Measurements from ENCODE around the gene GPR146.
"Not testable (repeated sequence)": the region's sequence is repeated elsewhere in the genome, so short reads cannot be mapped to it uniquely, and the experiment has no call there.

Gene GPR146, protein sequence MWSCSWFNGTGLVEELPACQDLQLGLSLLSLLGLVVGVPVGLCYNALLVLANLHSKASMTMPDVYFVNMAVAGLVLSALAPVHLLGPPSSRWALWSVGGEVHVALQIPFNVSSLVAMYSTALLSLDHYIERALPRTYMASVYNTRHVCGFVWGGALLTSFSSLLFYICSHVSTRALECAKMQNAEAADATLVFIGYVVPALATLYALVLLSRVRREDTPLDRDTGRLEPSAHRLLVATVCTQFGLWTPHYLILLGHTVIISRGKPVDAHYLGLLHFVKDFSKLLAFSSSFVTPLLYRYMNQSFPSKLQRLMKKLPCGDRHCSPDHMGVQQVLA

DNA sequence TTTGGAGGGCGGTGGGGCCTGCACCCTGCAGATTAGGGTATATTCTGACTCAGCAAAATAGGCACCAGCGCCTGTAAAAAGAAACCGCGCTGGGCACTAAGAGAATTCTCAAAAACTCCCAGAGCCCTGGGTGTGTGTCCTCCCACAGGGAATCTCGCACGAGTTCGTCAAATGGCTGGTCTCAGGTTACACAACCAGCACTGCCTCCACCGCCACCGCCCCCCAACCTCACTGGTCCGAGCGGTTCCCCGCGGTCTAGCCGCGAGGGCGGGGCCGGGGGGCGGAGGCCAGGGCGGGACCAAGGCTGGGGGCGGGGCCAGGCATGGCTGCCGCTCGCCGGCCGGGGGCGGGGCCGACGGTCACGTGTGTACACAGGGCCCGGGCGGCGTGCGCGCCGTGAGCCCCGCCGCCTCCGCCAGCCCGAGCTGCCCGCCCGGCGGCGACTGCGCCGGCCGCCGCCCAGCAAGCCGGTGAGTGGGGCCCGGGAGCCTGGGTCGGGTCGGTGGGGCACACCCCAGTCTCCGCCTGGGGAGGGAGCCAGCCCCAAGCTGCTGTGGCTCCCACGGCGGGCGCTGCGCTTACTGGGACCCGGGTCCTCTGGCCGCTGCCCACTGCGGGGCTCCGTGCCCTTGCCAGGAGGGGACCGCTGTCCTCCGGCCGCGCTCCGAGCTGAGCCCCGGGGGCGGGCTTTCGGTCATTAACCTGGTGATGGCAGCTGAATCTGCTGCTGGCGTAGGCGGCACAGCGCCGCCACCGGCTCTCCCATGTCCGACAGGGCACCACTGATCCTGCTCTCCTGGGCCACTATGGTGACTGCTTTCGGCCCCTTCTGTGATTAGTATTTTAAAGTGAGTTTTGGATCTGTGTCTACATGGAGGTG, at the start of gene GPR146:
Gene GPR146, plus strand, starts transcription at position 358 of the 880 bp plus-strand sequence. CDS start 12,970 bp downstream, outside the sequence.
- peak; percentile 96 for DNase-seq

DNA sequence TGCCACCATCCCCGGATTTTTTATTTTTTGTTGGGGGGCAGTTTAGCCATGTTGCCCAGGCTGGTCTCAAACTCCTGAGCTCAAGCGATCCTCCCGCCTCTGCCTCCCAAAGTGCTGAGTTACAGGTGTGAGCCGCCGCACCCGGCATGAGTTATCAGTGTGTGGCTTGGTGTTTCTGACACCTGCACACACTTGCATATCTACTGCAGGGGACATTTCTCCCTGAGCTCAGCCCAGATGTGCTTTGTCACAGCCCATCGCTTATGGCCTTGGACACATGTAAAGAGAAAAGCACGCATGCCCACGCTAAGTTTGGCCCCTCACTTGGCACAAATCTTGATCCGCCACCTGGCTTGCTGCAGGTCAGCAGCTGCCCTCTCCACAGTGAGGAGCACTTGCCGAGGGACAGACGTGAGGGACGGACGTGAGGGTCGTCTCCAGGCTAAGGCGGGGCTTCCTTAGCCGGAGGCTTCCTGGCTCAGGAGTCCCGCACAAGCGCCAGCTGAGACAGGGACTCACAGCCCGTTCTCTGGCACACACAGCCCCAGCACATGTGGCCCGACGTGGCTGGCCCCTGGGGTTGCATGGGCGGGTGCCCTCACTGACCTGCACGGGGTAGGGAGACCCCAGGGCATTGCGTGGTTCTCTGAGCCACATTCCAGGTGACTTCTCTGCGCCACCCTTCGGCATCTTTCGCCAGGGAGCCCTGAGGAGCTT, 49.6 kb upstream of the GPR146 start:
- no peak for DNase-seq

DNA sequence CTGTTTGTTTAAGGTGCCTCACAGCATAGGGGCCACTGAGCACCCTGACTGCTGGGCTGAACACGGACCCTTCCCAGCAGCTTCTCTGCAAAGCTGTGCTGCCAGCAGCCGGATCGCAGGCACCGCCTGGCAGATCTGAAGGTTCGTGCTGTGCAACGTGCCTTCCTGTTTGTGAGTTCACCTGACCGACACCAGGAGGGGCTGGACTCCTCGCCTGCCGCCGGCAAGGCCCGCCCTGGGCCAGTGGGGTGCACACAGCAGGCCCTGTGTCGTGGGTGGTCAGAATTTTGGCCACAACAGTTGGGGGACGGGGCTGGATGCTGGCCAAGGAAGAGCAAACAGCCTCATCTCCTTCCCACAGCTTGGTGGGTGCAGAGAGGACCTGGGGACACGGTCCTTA, 48.8 kb upstream of the GPR146 start:
- DNase-seq, result no peak

DNA sequence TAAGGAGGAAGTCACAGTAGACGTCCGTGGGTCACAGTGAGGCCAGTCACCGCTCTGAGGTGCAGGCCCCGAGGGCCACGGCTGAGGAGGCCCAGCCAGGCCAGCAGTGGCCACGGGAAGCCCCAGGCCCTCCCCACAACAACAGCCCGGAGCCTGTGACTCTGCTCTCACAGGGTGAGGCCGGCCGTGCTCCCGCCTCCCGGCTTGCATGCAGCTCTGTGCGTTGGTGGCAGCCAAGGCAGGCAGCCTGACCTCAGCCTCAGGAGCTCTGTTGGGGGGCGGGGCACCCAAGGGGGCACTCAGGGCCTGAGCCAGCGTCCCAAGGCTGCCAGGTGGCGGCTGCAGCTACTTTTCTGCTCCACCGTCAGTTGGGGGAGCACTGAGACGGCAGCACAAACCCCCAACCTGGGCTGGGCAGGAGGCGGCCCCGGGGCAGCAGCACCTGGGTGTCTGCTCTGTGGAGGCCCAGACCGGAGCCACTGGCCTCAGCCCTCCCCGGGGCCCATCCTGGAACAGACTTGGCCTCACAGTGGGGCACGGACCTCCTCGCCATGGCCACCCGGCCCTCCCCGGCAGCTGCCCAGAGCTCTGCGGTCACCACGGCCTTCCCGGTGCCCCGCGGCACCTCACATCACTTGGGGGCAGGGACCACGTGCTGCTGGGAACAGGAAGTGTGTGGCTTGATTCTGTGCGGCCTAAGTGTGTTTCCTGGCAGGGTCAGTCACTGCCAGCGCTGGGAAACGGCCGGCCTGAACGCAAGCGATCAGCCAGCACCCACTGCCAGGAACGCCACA, 48.1 kb upstream of the GPR146 start:
- DNase-seq, result no peak

DNA sequence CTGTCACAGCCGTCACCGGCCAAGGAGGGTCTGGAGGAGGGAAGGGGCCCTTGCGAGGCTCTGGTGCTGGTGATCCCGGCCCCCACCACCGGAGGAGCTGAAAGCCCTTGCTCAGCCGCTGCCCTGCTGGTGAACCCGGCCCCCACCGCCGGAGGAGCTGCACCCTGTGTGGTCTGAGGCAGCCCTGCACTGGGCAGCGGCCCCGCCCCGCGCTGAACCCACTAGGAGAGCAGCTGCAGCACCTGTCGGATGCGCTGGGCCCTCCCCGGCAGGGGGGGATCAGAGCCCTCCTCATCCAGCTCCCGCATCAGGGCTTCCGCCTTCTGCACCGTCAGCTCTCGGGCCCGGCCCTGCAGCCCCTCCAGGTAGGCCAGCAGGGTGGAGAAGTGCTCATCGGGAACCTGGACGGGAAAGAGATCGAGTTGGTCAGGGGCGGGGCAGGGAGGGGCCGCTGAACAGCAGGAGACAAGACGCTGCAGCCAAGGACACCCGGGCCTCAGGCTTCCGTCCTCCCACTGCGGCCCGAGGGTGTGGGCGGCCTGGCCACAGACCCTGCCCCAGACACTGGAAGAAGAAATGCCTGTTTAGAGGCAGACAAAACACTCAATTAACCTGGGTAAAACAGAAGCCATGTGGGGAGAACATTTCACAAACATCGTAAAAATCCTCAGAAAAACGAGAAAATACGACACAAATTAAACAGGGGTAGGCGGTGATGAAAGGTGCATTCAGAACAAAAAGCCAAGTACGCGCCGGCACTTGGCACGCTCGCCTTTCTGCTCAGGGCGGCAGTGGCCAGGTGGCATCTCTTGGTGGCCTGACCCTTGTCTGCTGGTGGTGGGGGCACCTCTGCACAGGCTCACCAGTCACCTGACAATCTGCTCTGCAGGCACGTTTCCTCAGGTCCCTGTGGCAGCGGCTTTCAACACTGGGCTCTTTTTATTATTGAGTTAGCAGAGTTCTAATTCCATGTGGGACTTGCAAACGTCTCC, 46.6 kb upstream of the GPR146 start:
- DNase-seq, result no peak

DNA sequence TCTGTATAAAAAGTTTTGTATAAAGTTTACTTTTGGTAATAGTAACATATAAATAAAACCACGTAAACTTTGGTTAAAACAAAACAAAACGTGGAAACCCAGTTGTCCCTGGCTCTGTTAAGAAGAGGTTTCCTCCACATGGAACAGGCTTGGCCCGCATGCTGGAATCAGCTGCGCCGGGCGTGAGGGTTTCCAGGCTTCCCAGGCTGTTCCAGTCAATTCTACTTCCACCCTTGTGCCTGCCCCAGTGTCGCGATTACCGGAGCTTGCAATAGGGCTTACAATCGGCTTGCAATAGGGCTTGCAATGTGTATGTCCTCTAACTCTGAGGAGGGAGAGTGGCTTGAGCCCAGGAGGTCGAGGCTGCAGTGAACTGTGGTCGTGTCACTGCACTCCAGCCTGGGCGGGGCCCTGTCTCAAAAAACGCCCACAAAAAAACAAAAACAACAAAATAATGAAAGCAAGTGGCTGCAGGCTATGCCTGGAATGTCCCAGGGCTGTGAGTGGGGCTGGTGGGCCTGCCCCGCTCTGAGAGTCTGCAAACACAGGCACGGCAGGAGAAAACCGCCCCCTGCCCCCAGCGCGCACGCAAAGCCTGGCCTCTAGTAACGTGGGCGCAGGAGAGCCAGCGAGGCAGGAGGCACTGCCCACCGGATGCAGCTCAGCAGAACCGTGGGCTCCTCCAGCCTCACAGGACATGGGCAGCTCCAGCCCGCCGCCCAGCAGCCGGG, 45.0 kb upstream of the GPR146 start:
- no peak for DNase-seq

DNA sequence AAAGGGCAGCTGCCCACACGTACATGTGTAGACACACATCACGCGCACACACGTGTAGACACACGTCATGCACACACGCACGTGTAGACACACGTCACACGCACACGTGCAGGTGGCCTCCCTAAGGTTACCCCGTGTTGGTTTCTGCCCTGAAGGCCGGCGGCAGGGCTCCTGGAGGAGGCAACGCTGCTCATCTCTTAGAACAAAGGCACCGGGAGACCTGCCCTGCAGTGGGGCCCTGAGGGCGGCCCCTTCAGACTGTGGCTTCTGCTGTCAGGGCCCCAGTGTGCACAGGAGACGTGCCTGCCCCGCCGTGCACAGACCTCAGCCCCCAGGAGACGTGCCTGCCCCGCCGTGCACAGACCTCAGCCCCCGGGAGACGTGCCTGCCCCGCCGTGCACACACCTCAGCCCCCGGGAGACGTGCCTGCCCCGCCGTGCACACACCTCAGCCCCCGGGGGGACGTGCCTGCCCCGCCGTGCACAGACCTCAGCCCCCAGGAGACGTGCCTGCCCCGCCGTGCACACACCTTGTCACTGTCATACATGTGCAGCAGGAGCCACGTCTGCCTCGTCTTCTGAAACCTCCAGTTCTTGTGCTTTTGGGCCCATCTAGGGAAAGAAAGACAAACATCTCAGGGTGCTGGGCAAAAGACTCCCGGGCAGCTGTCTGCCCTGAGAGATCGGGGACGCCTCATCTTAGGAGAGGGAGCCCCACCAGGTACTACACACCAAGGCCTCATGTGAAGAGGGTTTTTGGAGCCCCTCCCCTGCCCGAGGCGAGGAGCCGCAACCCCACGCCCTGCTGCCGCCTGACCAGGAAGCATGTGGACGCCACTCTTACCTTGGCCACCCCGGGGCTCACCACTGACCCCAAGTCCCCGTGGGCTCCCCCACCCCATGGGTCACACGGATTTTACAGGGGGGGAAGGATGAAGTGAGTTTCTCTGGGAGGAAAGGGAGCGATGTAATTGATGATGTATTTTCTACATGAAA, 44.1 kb upstream of the GPR146 start:
- DNase-seq, result no peak

DNA sequence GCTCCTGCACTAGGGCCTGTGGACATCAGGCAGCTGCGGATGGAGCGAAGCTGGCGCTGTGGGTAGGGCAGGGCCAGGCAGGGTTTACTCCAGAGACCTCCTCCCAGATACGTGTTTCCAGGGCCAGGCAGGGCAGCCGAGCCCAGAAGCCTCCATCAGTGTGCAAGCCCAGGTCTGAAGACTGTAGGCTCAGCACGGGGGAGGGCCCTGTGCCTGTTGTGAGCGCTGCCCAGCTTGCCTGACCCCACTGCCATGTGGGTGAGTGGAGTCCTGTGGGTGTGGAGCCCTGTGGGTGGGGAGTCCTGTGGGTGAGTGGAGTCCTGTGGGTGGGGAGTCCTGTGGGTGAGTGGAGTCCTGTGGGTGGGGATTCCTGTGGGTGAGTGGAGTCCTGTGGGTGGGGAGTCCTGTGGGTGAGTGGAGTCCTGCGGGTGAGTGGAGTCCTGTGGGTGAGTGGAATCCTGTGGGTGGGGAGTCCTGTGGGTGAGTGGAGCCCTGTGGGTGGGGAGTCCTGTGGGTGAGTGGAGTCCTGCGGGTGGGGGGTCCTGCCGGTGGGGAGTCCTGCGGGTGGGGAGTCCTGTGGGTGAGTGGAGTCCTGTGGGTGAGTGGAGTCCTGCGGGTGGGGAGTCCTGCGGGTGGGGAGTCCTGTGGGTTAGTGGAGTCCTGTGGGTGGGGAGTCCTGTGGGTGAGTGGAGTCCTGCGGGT, 43.1 kb upstream of the GPR146 start:
- DNase-seq, result not testable (repeated sequence)

DNA sequence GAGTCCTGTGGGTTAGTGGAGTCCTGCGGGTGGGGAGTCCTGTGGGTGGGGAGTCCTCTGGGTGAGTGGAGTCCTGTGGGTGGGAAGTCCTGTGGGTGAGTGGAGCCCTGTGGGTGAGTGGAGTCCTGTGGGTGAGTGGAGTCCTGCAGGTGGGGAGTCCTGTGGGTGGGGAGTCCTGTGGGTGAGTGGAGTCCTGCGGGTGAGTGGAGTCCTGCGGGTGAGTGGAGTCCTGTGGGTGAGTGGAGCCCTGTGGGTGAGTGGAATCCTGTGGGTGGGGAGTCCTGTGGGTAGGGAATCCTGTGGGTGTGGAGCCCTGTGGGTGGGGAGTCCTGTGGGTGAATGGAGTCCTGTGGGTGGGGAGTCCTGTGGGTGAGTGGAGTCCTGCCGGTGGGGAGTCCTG, 42.3 kb upstream of the GPR146 start:
- DNase-seq, result not testable (repeated sequence)

DNA sequence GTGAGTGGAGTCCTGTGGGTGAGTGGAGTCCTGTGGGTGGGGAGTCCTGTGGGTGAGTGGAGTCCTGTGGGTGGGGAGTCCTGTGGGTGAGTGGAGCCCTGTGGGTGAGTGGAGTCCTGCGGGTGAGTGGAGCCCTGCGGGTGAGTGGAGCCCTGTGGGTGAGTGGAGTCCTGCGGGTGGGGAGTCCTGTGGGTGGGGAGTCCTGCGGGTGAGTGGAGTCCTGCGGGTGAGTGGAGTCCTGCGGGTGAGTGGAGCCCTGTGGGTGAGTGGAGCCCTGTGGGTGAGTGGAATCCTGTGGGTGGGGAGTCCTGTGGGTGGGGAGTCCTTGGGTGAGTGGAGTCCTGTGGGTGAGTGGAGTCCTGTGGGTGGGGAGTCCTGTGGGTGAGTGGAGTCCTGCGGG, 41.9 kb upstream of the GPR146 start:
- DNase-seq, result not testable (repeated sequence)

DNA sequence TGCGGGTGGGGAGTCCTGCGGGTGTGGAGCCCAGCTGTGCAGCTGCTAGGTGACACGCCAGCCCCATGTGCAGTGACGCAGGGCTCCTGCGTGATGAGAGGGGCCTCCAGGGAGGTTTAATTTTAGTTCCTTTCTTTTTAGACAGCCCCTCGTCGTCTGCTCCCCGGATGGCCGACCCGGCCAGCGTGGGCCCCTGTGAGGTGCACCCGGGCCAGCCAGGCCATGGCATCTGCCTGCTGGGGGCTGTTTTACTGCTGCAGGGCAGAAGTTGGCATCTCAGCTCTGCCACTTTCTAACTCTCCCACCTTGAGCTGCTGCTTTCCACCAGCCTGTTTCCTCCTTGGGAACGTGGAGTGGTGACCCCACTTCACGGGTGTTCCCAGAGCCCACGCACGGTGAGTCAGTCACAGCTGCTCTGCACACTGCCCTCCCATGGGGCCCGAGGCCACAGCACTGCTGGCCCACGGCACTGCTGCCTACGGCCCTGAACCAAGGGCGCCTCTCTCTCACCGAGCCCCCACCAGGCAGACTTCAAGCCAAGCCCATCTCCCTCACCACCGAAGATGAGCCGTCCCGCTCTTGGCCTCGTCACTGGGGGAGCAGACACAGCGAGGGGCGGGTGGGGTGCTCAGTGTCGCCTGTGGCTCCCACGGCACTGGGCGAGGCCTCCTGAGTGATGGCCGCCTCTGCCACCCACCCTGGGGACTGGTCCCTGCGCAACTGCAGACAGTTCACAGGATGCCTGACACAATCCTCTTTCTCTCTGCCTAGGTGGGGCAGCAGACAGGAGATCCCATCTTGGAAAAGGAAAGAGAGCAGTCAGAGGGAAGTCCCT, 40.1 kb upstream of the GPR146 start:
- no peak for DNase-seq

DNA sequence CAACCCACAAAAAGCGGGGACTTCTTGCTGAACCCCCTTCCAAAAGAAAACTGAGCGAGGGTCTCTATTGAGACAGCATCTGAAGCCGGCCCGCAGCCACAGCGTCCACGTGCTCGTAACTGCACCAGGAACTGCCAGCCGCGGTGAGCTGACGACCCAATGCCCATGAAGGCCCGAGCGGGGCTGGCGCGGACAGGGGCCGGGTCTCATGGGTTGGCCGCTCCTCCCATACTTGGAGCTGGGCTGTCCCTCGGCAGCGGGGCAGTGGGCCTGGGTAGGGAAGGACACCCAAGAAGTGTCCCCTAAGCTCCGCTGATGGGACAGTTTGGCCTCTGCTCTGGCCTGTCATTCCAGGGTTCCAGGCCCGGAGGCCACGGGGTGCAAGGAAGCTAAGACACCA, 39.0 kb upstream of the GPR146 start:
- DNase-seq, result no peak

DNA sequence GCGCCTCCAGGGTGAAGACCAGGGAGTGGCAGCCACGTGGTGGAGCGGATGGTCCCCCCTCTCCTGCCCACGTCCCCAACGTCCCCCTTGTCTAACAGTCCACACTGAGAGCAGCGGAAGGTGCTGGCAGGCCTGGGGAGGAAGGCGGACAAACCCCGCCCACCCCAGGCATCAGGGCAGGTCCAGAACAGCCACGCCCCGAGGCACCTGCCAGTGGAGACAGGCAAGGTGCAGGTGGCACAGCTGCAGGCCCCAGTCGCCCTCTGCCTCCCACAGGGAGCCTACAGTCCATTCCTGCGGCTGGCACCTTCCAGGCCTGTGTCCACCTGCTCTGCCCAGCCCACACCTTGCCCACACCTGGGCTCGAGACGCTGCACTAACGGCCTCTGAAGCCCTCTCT, 36.4 kb upstream of the GPR146 start:
- no peak for DNase-seq

DNA sequence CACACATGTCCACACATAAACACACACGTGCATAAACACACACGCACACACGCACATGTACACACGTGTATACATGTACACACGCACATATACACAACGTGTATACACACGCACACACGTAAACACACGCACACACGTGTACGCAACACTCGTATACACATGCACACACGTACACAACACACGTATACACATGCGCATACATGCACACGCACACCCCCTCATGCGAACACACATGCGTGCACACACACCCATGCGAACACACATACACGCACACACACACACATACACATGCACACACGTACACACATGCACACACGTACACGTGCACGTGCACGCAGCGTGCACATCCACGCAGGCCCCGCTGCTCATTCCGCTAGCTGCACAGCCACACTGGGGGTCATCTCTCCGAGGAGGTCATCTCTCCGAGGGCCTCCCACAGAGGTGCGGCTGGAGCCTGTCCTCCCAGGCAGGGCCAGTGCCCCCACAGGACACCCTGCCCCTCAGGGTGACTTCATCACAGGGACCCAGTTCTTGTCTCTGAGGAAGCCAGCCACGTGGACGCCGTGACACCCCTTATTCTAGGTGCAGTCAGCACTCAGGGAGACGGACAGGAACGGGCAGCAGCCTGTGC, 35.5 kb upstream of the GPR146 start:
- DNase-seq, result no peak

DNA sequence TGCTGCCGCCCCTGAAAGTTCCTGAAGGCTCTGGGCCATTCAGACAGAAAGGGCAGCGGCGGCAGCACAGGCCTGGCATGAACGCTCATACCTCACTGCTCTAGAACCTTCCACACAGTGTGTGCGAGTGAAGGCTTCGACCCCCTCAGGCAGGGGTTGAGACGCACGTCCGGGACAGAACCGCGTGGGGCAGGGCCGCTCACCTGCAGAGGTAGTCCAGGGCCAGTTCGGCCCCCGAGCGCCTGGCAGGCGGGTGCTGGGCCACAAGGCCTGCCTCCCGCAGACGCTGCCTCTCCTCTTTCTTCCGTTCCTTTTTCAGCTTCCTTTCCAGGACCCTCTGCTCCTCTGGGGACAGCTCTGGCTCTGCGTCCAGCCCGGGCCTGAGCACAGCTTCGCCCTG, 34.6 kb upstream of the GPR146 start:
- DNase-seq, result no peak

DNA sequence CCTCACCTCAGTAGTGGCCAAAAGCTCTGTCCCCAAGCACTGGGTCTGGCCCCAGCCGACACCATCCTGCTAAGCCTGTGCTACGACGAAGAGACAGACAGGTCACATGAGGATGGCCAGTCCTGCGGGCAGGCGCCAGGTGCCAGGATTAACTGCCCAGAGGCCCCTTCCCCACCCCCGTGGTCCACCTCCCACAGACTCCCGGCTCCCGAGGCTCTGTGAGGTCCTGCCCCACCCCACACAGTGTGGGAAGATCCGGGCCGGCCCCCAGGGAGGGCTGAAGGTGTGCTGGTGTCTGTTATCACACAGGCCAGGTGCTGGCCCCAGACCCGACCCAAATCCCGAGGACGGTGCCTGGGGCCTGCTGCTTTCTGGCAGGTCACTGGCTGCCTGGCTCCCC, 34.1 kb upstream of the GPR146 start:
- no peak for DNase-seq

DNA sequence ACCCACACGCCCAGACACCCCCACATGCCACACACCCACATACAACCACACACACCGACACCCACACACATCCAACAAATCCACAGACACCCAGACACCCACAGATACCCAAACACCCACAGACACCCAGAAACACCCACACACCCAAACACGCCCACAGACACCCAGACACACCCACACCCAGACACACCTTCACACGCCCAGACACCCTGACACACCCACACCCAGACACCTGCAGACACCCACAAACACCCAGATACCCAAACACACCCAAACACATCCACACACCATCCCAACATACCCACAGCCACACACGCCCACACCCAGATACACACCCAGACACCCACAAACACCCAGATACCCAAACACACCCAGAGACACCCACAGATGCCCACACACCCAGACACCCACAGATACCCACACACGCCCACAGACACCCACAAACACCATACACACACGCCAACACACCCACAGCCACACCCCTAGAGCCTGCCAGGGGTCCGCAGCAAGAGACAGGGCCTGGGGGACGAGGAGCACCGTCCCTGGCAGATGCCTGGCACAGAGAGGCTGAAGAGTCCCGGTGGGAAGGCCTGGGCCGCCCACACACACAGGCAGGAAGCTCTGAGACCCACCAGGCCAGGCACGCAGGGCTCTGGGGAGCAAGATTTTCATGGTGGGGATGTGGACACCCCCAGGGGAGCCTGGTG, 32.9 kb upstream of the GPR146 start:
- DNase-seq, result no peak

Measured in stimulated activated CD4-positive, alpha-beta T cell treated with anti-CD3 and anti-CD28 coated beads, Interleukin-12 subunit alpha, Interleukin-12 subunit beta, amount 100 ng/mL, for 4 hours (primary cell).